H1 (cell line): ENCODE data around the gene LRBA. TPM values are rescaled to one million over a fixed set of nuclear protein-coding genes. Genes with fewer than 3 reads are reported as not detected.

ENCODE experiments used
- ATF2 ChIP-seq: IDR thresholded peaks from 2 replicates; pipeline ENCODE4 v1.6.1; 2012; ENCODE audit warnings: low read length, inconsistent platforms
- CBX5 ChIP-seq: fragments of 300-800, 300-1000 bp; sonication (generic); IDR thresholded peaks from 2 replicates; pipeline ENCODE4 v1.7.1; 2016; ENCODE audit warnings: antibody characterized with exemption, low read length, low read depth
- NANOG ChIP-seq: IDR thresholded peaks from 2 replicates; pipeline ENCODE4 v1.6.1; 2011; ENCODE audit warnings: low read length, low read depth, mild to moderate bottlenecking, inconsistent platforms; ENCODE audit not compliant: insufficient read depth, poor library complexity, severe bottlenecking
- TEAD4 ChIP-seq: IDR thresholded peaks from 2 replicates; pipeline ENCODE4 v1.6.1; 2012; ENCODE audit warnings: low read depth, low read length, inconsistent platforms, mixed read lengths
- ZNF274 ChIP-seq: IDR thresholded peaks from 2 replicates; pipeline ENCODE4 v1.7.0; 2012; ENCODE audit warnings: low read length, borderline replicate concordance; ENCODE audit errors: extremely low read depth
- polyA plus RNA-seq, 7 experiments: library from polyadenylated mRNA; depleted of rRNA in 3 of 7; stranded (reverse) in 5 of 7; unstranded in 2 of 7; fragments of >200 nt in 5 of 7; fragments of 200-250 nt in 2 of 7; gene quantifications; 1 replicate in 5 of 7; 2 replicates in 1 of 7; 4 replicates in 1 of 7; pipeline versions ENCODE4 v1.2.1 to v1.2.3, GENCODE V29; 2011 to 2013; ENCODE audit warnings: missing spikeins in 2 of 7, mixed read lengths in 2 of 7
- total RNA-seq: library from RNA; stranded (reverse); fragmentation: NEBNext Ultra II Directional; extraction: Animal tissue kit (Norgen Biotek cat#: 25700); gene quantifications from 2 replicates; pipeline ENCODE4 v1.2.1, GENCODE V29; 2021
- TF ChIP-seq, protein P1 (sequence below): fragments of 300-600 bp; sonication (generic); IDR thresholded peaks from 2 replicates; pipeline ENCODE4 v1.7.1; 2012; ENCODE audit warnings: low read length, moderate library complexity, mild to moderate bottlenecking, inconsistent platforms; ENCODE audit not compliant: insufficient replicate concordance

LRBA gene
- total and polyA plus RNA-seq, 2 of the 8 experiments (the other 6 are each of a cell fraction or from before 2014, with no cell fraction given): 54.6 to 83.2 TPM

GRCh38 chr4:150896497-150896896, 118.6 kb downstream of the LRBA start (continued):
- TF ChIP-seq, protein P1, sequence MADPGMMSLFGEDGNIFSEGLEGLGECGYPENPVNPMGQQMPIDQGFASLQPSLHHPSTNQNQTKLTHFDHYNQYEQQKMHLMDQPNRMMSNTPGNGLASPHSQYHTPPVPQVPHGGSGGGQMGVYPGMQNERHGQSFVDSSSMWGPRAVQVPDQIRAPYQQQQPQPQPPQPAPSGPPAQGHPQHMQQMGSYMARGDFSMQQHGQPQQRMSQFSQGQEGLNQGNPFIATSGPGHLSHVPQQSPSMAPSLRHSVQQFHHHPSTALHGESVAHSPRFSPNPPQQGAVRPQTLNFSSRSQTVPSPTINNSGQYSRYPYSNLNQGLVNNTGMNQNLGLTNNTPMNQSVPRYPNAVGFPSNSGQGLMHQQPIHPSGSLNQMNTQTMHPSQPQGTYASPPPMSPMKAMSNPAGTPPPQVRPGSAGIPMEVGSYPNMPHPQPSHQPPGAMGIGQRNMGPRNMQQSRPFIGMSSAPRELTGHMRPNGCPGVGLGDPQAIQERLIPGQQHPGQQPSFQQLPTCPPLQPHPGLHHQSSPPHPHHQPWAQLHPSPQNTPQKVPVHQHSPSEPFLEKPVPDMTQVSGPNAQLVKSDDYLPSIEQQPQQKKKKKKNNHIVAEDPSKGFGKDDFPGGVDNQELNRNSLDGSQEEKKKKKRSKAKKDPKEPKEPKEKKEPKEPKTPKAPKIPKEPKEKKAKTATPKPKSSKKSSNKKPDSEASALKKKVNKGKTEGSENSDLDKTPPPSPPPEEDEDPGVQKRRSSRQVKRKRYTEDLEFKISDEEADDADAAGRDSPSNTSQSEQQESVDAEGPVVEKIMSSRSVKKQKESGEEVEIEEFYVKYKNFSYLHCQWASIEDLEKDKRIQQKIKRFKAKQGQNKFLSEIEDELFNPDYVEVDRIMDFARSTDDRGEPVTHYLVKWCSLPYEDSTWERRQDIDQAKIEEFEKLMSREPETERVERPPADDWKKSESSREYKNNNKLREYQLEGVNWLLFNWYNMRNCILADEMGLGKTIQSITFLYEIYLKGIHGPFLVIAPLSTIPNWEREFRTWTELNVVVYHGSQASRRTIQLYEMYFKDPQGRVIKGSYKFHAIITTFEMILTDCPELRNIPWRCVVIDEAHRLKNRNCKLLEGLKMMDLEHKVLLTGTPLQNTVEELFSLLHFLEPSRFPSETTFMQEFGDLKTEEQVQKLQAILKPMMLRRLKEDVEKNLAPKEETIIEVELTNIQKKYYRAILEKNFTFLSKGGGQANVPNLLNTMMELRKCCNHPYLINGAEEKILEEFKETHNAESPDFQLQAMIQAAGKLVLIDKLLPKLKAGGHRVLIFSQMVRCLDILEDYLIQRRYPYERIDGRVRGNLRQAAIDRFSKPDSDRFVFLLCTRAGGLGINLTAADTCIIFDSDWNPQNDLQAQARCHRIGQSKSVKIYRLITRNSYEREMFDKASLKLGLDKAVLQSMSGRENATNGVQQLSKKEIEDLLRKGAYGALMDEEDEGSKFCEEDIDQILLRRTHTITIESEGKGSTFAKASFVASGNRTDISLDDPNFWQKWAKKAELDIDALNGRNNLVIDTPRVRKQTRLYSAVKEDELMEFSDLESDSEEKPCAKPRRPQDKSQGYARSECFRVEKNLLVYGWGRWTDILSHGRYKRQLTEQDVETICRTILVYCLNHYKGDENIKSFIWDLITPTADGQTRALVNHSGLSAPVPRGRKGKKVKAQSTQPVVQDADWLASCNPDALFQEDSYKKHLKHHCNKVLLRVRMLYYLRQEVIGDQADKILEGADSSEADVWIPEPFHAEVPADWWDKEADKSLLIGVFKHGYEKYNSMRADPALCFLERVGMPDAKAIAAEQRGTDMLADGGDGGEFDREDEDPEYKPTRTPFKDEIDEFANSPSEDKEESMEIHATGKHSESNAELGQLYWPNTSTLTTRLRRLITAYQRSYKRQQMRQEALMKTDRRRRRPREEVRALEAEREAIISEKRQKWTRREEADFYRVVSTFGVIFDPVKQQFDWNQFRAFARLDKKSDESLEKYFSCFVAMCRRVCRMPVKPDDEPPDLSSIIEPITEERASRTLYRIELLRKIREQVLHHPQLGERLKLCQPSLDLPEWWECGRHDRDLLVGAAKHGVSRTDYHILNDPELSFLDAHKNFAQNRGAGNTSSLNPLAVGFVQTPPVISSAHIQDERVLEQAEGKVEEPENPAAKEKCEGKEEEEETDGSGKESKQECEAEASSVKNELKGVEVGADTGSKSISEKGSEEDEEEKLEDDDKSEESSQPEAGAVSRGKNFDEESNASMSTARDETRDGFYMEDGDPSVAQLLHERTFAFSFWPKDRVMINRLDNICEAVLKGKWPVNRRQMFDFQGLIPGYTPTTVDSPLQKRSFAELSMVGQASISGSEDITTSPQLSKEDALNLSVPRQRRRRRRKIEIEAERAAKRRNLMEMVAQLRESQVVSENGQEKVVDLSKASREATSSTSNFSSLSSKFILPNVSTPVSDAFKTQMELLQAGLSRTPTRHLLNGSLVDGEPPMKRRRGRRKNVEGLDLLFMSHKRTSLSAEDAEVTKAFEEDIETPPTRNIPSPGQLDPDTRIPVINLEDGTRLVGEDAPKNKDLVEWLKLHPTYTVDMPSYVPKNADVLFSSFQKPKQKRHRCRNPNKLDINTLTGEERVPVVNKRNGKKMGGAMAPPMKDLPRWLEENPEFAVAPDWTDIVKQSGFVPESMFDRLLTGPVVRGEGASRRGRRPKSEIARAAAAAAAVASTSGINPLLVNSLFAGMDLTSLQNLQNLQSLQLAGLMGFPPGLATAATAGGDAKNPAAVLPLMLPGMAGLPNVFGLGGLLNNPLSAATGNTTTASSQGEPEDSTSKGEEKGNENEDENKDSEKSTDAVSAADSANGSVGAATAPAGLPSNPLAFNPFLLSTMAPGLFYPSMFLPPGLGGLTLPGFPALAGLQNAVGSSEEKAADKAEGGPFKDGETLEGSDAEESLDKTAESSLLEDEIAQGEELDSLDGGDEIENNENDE: no peak
- TF ChIP-seq NANOG (no peak), ZNF274 (no peak), TEAD4 (no peak), ATF2 (no peak), CBX5 (no peak)
- TF ChIP-seq, all 59 proteins: peak for 0
